ENCODE measurements around the gene FOXO3. TPM values are rescaled to one million over a fixed set of nuclear protein-coding genes. Genes with fewer than 3 reads are reported as not detected.

Gene FOXO3
- 43.5 and 45.5 TPM in 2 replicates for total RNA-seq

DNA sequence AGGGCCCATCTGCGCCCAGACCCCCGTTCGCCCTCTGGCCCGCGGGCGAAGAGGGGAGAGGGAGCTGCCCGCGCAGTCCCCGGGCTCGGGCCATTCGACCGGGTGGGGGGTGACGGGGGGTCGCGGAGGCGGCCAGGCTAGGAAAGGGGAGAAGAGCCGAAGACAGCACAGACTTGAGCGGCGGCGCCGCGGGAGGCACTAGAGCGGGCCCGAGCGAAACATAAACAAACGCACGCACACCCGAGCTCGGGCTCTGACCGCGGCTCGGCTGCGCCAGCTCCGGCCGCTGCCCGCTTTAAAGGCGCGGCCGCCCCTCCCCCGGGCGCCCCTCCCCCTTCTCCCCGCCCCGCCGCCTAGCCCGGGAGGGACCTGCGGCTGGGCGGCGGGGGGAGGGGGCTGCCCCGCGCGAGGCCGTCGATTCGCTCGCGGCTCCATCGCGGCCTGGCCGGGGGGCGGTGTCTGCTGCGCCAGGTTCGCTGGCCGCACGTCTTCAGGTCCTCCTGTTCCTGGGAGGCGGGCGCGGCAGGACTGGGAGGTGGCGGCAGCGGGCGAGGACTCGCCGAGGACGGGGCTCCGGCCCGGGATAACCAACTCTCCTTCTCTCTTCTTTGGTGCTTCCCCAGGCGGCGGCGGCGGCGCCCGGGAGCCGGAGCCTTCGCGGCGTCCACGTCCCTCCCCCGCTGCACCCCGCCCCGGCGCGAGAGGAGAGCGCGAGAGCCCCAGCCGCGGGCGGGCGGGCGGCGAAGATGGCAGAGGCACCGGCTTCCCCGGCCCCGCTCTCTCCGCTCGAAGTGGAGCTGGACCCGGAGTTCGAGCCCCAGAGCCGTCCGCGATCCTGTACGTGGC is at the start of gene FOXO3:
FOXO3 (plus strand) TSS at position 455 of the 846 bp plus-strand sequence; CDS start at position 747, 292 bp downstream.

